ENCODE data around the gene PSMF1.

Gene PSMF1

GRCh38 chr20:1177680-1178079, 59.3 kb downstream of the PSMF1 start:
- no peak overlapping the region for H3K4me3 Mint-ChIP-seq
- no peak for TF ChIP-seq CTCF (IDR thresholded peaks at IDR 0.05)
- H3K4me1 Mint-ChIP-seq: peaks cover 16% of the 10 kb centered on the region
- H3K27ac Mint-ChIP-seq: peak overlapping the region; percentile 24
- DNase-seq: peak; percentile 39
- H3K36me3 Mint-ChIP-seq (ENCODE audit: low read depth): peaks cover 4% of the 10 kb centered on the region
- H3K27me3 Mint-ChIP-seq (ENCODE audit: low read depth, poor library complexity): peaks cover 7% of the 10 kb centered on the region
- no peaks in the 10 kb centered on the region for H3K9me3 Mint-ChIP-seq

- TF ChIP-seq CTCF (IDR thresholded peaks at IDR 0.05): no peak
- peaks cover 11% of the 10 kb centered on the region for H3K27me3 Mint-ChIP-seq (ENCODE audit: low read depth, poor library complexity)
Measured at GRCh38 chr20:1178103-1178502, 59.7 kb downstream of the PSMF1 start.

GRCh38 chr20:1178623-1179022, 60.2 kb downstream of the PSMF1 start:
- Mint-ChIP-seq H3K27ac (no peak overlapping the region), H3K27me3 (ENCODE audit: low read depth, poor library complexity) (peaks cover 16% of the 10 kb centered on the region), H3K36me3 (ENCODE audit: low read depth) (no peaks in the 10 kb centered on the region), H3K4me3 (no peak overlapping the region), H3K4me1 (peaks cover 16% of the 10 kb centered on the region), H3K9me3 (no peaks in the 10 kb centered on the region)
- no peak for TF ChIP-seq CTCF (IDR thresholded peaks at IDR 0.05)
- DNase-seq: no peak

More at GRCh38 chr20:1178103-1178502, 59.7 kb downstream of the PSMF1 start:
- Mint-ChIP-seq H3K9me3 (no peaks in the 10 kb centered on the region), H3K4me3 (no peak overlapping the region), H3K36me3 (ENCODE audit: low read depth) (peaks cover 4% of the 10 kb centered on the region), H3K27ac (no peak overlapping the region), H3K4me1 (peaks cover 16% of the 10 kb centered on the region)
- DNase-seq: no peak

GRCh38 chr20:1180949-1181348, 62.5 kb downstream of the PSMF1 start:
- Mint-ChIP-seq H3K27ac (no peak overlapping the region), H3K36me3 (ENCODE audit: low read depth) (no peaks in the 10 kb centered on the region), H3K27me3 (ENCODE audit: low read depth, poor library complexity) (peaks cover 29% of the 10 kb centered on the region), H3K9me3 (no peaks in the 10 kb centered on the region), H3K4me1 (peaks cover 24% of the 10 kb centered on the region), H3K4me3 (no peak overlapping the region)
- TF ChIP-seq CTCF (IDR thresholded peaks at IDR 0.05): no peak
- DNase-seq: no peak

GRCh38 chr20:1182106-1182505, 63.7 kb downstream of the PSMF1 start:
- Mint-ChIP-seq H3K4me1 (peaks cover 24% of the 10 kb centered on the region), H3K27me3 (ENCODE audit: low read depth, poor library complexity) (peaks cover 29% of the 10 kb centered on the region), H3K27ac (no peak overlapping the region), H3K36me3 (ENCODE audit: low read depth) (no peaks in the 10 kb centered on the region), H3K4me3 (no peak overlapping the region), H3K9me3 (no peaks in the 10 kb centered on the region)
- no peak for TF ChIP-seq CTCF (IDR thresholded peaks at IDR 0.05)
- no peak for DNase-seq

GRCh38 chr20:1183153-1183552, 64.8 kb downstream of the PSMF1 start:
- Mint-ChIP-seq H3K36me3 (ENCODE audit: low read depth) (no peaks in the 10 kb centered on the region), H3K4me1 (peaks cover 15% of the 10 kb centered on the region), H3K4me3 (peak overlapping the region; percentile 53), H3K27me3 (ENCODE audit: low read depth, poor library complexity) (peaks cover 29% of the 10 kb centered on the region), H3K9me3 (no peaks in the 10 kb centered on the region), H3K27ac (no peak overlapping the region)
- no peak for DNase-seq
- no peak for TF ChIP-seq CTCF (IDR thresholded peaks at IDR 0.05)

All from nephron progenitor cell (in vitro differentiated cells).